Pancreas (tissue), 10 donors: ENCODE results near the gene RPTN. TPM values are rescaled to one million over a fixed set of nuclear protein-coding genes. Genes with fewer than 3 reads are reported as not detected.
A peak's percentile ranks its signal among the peaks of the same experiment; 100 is the strongest.

Experiments
- ATAC-seq, 4 donors: fragments of 200-7000 bp; cut with Tn5 transposase; one replicate each; pipeline versions ENCODE4 v1.8.0 to v1.9.1; 2020; ENCODE audit warnings: mild to moderate bottlenecking in 4 of 4, moderate library complexity in 4 of 4
- DNase-seq, 6 donors: peaks; one replicate each; pipeline ENCODE4 v3.0.0-alpha.2; 2020
- FAIRE-seq: peaks from 2 replicates; lab custom pipeline; 2012; peaks lifted over from hg19 to GRCh38; lab: Jason Lieb, UNC
- H3K27ac ChIP-seq, 4 donors: fragments of 200-600 bp; sonication (generic); 1 replicate in 3 of 4; 2 replicates in 1 of 4; pipeline versions ENCODE4 v1.5.0 to v1.8.0; 2020
- H3K27me3 ChIP-seq, 4 donors: fragments of 200-600 bp; one replicate each; pipeline ENCODE4 v1.8.0; 2021
- H3K36me3 ChIP-seq, 3 donors: fragments of 200-600 bp; sonication (generic) in 1 of 3; one replicate each; pipeline versions ENCODE4 v1.5.0 to v1.8.0; 2020 to 2021
- H3K4me1 ChIP-seq, 3 donors: fragments of 200-600 bp; one replicate each; pipeline ENCODE4 v1.8.0; 2021
- H3K4me3 ChIP-seq, 4 donors: fragments of 200-600 bp; sonication (generic) in 2 of 4; one replicate each; pipeline versions ENCODE4 v1.5.0 to v1.8.0; 2020 to 2021
- H3K9me3 ChIP-seq, 4 donors: fragments of 200-600 bp; one replicate each; pipeline ENCODE4 v1.8.0; 2021
- WGBS, 2 donors: extraction: QIAGEN DNeasy Blood & Tissue Kit; methylation state at CpG; one replicate each; pipeline ENCODE4 v1.1.7; 2013; 5-methylcytosine and 5-hydroxymethylcytosine counted together
- intact Hi-C, 3 donors: fragments of 100-400 bp; cut with DNase I; formaldehyde crosslinking; loops; one replicate each; pipeline versions ENCODE4 v1.11.1 to v1.14.2; 2022
- polyA plus RNA-seq, 2 donors: library from polyadenylated mRNA; stranded (reverse); fragments of 200-250 nt; gene quantifications; one replicate each; pipeline ENCODE4 v1.2.3, GENCODE V29; 2013
- total RNA-seq, 6 donors: library from RNA; stranded (reverse); fragmentation: NEBNext Ultra II Directional in 4 of 6; extraction: Animal tissue kit (Norgen Biotek cat#: 25700) in 4 of 6; gene quantifications; one replicate each; pipeline versions ENCODE4 v1.2.1 to v1.2.4, GENCODE V29; 2021 to 2023
- TF ChIP-seq, protein P1 (sequence below), 4 donors: fragments of 200-600 bp; sonication (generic) in 3 of 4; IDR thresholded peaks; one replicate each; pipeline versions ENCODE4 v1.5.0 to v1.8.0; 2021; ENCODE audit warnings: antibody characterized with exemption in 4 of 4
- donor health status: healthy with polysubstance abuse.
- donor health status: DM: no; HTN: no; CAD: no; lungs with moderate emphysema.
- donor health status: DM: no; HTN: no; CAD: no.
- donor health status: control.
- donor health status: control.
- donor health status: Bipolar disorder and iron deficiency.
- donor health status: DM: yes; HTN: yes; CAD: no.
- donor health status: DM: no; HTN: no; CAD: no.
- donor health status: DM: no; HTN: no; CAD: no.
- donor health status: DM: yes; HTN: yes; CAD: no.

Gene RPTN
- total and polyA plus RNA-seq, 8 donors = not detected

DNA sequence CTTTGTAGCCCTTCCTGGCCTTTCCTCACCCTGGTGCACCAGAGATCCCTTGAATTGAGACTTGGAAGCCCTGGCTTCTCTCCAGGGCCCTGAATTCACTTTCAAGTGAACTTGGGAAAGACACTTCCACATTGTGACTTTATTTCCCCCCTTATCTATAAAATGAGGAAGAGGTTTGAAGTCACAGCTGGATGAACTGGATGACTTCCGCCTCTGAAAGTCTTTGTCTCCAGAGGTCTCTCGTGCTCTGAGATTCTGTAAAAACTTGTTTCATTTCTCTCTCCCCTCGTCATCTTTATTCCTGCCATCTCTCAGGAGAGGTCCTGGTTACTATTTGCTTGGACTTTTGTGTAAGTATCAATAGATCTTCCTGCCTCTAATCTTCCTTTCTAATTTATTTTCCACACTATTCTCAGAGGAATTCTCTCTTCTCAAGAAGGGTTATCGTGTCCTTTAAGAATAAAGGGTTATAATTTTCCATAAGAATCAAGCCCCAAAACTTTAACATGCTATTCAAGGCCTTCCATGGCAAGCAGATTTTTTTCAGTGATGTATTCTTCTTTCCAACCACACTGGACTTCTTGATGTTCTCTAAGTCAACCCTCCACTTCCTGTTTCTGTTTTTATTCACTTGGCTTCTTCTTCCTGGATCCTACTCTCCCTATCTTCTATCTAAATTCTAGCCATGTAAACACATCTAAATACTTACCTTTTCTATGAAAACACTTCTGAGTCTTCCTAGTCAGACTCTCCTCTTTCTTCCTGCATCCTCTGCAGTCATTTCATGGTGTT lies 6.5 kb upstream of the RPTN start:
- TF ChIP-seq, protein P1, sequence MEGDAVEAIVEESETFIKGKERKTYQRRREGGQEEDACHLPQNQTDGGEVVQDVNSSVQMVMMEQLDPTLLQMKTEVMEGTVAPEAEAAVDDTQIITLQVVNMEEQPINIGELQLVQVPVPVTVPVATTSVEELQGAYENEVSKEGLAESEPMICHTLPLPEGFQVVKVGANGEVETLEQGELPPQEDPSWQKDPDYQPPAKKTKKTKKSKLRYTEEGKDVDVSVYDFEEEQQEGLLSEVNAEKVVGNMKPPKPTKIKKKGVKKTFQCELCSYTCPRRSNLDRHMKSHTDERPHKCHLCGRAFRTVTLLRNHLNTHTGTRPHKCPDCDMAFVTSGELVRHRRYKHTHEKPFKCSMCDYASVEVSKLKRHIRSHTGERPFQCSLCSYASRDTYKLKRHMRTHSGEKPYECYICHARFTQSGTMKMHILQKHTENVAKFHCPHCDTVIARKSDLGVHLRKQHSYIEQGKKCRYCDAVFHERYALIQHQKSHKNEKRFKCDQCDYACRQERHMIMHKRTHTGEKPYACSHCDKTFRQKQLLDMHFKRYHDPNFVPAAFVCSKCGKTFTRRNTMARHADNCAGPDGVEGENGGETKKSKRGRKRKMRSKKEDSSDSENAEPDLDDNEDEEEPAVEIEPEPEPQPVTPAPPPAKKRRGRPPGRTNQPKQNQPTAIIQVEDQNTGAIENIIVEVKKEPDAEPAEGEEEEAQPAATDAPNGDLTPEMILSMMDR (IDR thresholded peaks at IDR 0.05) = no peak
- no peaks in the 10 kb centered on the region for H3K4me1 ChIP-seq
- H3K27ac ChIP-seq = no peak overlapping the region
- no peak for DNase-seq
- H3K27me3 ChIP-seq = no peaks in the 10 kb centered on the region
- no peak for FAIRE-seq
- H3K36me3 ChIP-seq = no peaks in the 10 kb centered on the region
- peak in 1 of 4 donors; percentile 9 for ATAC-seq
- 89 to 95% methylated on average over 4 of the region's 4 CpGs for WGBS, 2 donors
- intact Hi-C loops = no loop called here
- H3K4me3 ChIP-seq = no peak overlapping the region
- H3K9me3 ChIP-seq = no peaks in the 10 kb centered on the region

DNA sequence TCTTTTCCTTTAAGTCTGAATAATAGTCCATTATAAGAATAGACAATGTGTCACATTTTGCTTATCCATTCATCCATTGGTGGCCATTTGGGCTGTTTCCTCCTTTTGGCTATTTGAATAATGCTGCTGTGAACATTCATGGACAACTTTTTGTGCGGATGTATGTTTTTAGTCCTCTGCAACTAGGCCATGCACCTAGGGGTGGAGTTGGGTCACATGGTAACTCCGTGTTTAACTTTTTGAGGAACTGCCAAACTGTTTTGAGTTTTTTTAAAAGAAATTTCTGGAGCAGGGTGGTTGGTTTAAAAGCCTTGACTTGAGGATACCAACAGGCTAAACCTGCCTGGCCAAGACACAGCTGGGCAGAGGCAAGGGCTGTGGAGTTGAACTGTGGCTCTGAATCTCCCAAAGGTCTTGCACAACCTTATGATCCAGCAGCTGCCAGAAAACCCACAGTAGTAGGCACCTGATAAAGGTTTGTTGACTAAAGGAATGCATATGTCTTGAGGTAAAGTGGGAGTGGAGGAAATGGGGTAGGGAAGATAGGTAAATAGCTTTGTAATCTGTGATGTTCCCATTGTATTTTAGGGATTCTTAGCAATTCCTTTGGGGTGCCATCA lies 5.6 kb upstream of the RPTN start:
- intact Hi-C loops = no loop called here
- TF ChIP-seq, protein P1 (IDR thresholded peaks at IDR 0.05) = no peak
- H3K27ac ChIP-seq = no peak overlapping the region
- WGBS, 2 donors = 57 to 62% methylated on average over 2 of the region's 2 CpGs
- H3K27me3 ChIP-seq = no peaks in the 10 kb centered on the region
- H3K9me3 ChIP-seq = no peaks in the 10 kb centered on the region
- ATAC-seq (peak; percentile 68 to 78 (median 74)), FAIRE-seq (no peak), DNase-seq (peak in 2 of 6 donors; percentile 5 to 24)
- H3K4me1 ChIP-seq = no peaks in the 10 kb centered on the region
- no peaks in the 10 kb centered on the region for H3K36me3 ChIP-seq
- H3K4me3 ChIP-seq = no peak overlapping the region

DNA sequence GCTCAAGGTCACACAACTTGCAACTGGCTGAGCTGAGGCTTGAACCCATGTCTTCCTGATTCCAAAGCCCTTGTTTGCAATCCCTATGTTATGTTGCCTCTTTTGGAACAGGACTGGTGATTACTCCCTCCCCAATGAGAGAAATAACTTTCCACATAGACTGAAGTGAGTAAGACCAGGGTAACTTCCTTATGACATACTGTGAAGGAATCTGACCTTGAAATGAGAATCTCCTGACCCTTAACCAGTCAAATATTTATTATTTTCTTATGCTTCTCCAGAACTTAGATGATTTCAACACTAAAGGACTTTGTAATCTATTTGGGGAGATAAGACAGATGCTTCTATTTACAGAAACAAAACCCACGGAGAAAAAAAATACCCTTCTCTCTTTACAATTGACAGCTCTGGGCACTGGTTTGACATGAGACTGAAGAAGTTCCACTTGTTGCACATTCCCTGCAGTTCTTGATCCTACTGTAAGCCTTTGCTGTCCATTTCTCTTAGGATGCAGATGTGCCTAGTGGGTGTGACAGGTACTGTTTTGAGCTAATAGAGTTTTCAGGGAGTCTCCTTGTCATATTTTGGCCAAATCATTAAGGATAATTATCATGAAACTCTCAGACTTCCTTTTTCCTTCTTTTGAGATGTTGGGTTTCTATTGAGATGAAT lies 3.9 kb upstream of the RPTN start:
- intact Hi-C loops = no loop called here
- H3K4me1 ChIP-seq = no peaks in the 10 kb centered on the region
- peak in 2 of 4 donors; percentile 66 for ATAC-seq
- H3K27ac ChIP-seq = no peak overlapping the region
- H3K4me3 ChIP-seq = no peak overlapping the region
- no peak for FAIRE-seq
- DNase-seq = no peak
- 13 to 15% methylated on average over 1 of the region's 1 CpG for WGBS, 2 donors
- no peaks in the 10 kb centered on the region for H3K9me3 ChIP-seq
- TF ChIP-seq, protein P1 (IDR thresholded peaks at IDR 0.05) = no peak
- no peaks in the 10 kb centered on the region for H3K36me3 ChIP-seq
- no peaks in the 10 kb centered on the region for H3K27me3 ChIP-seq

DNA sequence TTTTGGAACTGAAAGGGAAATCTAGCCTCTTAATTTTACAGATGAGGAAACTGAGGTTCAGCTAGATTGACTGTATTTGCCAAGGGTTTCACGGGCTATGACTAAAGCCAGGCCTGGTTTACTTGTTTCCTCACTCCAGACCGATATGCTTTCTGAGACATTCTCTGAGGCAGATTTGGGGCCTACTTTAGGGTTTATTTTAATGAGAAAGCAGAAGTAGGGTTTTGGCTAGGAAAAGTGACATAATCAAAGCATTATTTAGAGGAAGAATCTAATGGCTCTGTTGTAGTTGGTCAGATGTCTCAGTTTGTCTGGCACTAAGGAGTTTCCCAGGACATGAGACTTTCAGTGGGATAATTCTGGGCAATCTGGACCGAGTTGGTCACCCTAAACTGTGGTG lies 1.5 kb upstream of the RPTN start:
- Histone ChIP-seq H3K9me3 (no peaks in the 10 kb centered on the region), H3K27me3 (no peaks in the 10 kb centered on the region), H3K4me1 (no peaks in the 10 kb centered on the region), H3K27ac (no peak overlapping the region), H3K36me3 (no peaks in the 10 kb centered on the region), H3K4me3 (no peak overlapping the region)
- DNase-seq = no peak
- no peak for FAIRE-seq
- 74 to 79% methylated on average over 3 of the region's 3 CpGs for WGBS, 2 donors
- TF ChIP-seq, protein P1 (IDR thresholded peaks at IDR 0.05) = no peak
- intact Hi-C loops = no loop called here
- ATAC-seq = peak in 2 of 4 donors; percentile 24 to 55
